Activated CD4-positive, CD25-positive, alpha-beta regulatory T cell treated with anti-CD3 and anti-CD28 coated beads, Interleukin-2, amount 50 U/mL, for 24 hours (primary cell): Measurements from ENCODE around the gene TNFRSF6B.
"Not testable (repeated sequence)": the region's sequence is repeated elsewhere in the genome, so short reads cannot be mapped to it uniquely, and the experiment has no call there.

Experiments
- ATAC-seq, 2 donors: fragments of 150-1000 bp; cut with Tn5 transposase; one replicate each; pipeline ENCODE4 v1.10.0; 2021; ENCODE audit warnings: mild to moderate bottlenecking in 1 of 2, moderate library complexity in 1 of 2

Gene TNFRSF6B

GRCh38 chr20:63663332-63664066 lies 33.0 kb upstream of the TNFRSF6B start:
- ATAC-seq = no peak

GRCh38 chr20:63664143-63664851 lies 32.2 kb upstream of the TNFRSF6B start:
- ATAC-seq = no peak

GRCh38 chr20:63664861-63665594 lies 31.4 kb upstream of the TNFRSF6B start:
- ATAC-seq = no peak

GRCh38 chr20:63665708-63666107 lies 30.7 kb upstream of the TNFRSF6B start:
- ATAC-seq = no peak

- ATAC-seq = no peak
Observed at GRCh38 chr20:63667858-63668257, 28.6 kb upstream of the TNFRSF6B start.

GRCh38 chr20:63668351-63668750 lies 28.1 kb upstream of the TNFRSF6B start:
- no peak for ATAC-seq

- not testable (repeated sequence) for ATAC-seq
Observed at GRCh38 chr20:63671695-63672094, 24.8 kb upstream of the TNFRSF6B start.

- no peak for ATAC-seq
Observed at GRCh38 chr20:63672666-63673065, 23.8 kb upstream of the TNFRSF6B start.

- no peak for ATAC-seq
Observed at GRCh38 chr20:63673951-63674350, 22.5 kb upstream of the TNFRSF6B start.

GRCh38 chr20:63675681-63676368 lies 20.6 kb upstream of the TNFRSF6B start:
- no peak for ATAC-seq

- no peak for ATAC-seq
Observed at GRCh38 chr20:63678071-63678470, 18.4 kb upstream of the TNFRSF6B start.

- ATAC-seq = no peak
Observed at GRCh38 chr20:63678667-63679465, 17.6 kb upstream of the TNFRSF6B start.

GRCh38 chr20:63679799-63680305 lies 16.6 kb upstream of the TNFRSF6B start:
- no peak for ATAC-seq

- ATAC-seq = no peak
Observed at GRCh38 chr20:63680427-63680826, 16.0 kb upstream of the TNFRSF6B start.

- no peak for ATAC-seq
Observed at GRCh38 chr20:63680857-63681608, 15.4 kb upstream of the TNFRSF6B start.

- no peak for ATAC-seq
Observed at GRCh38 chr20:63681609-63682142, 14.8 kb upstream of the TNFRSF6B start.

- peak in 1 of 2 donors; percentile 28 for ATAC-seq
Observed at GRCh38 chr20:63682384-63683139, 13.9 kb upstream of the TNFRSF6B start.

GRCh38 chr20:63685269-63686026 lies 11.0 kb upstream of the TNFRSF6B start:
- no peak for ATAC-seq

GRCh38 chr20:63686094-63686491 lies 10.4 kb upstream of the TNFRSF6B start:
- ATAC-seq = no peak
